Epithelial cell of proximal tubule (primary cell): ENCODE results near the gene PLCZ1. TPM values are rescaled to one million over a fixed set of nuclear protein-coding genes. Genes with fewer than 3 reads are reported as not detected.

Experiments used
- DNase-seq: peaks from one replicate; pipeline ENCODE4 v3.0.0-alpha.2; 2011; ENCODE audit warnings: low read depth
- H3K4me3 ChIP-seq: 2 replicates; pipeline ENCODE4 v1.5.1; 2011; ENCODE audit warnings: low read depth, mild to moderate bottlenecking, low read length
- CTCF ChIP-seq: conservative IDR thresholded peaks from 2 replicates; pipeline ENCODE4 v1.5.1; 2012; ENCODE audit warnings: low read depth, mild to moderate bottlenecking, low read length
- total RNA-seq: library from RNA; depleted of rRNA; stranded (reverse); fragments of >200 nt; gene quantifications from 2 replicates; pipeline ENCODE4 v1.2.3, GENCODE V29; 2015

The PLCZ1 gene
- total RNA-seq, 1 donor from 2014 or later, result not detected

GRCh38 chr12:18634382-18634781, 103.4 kb downstream of the PLCZ1 start:
- no peak overlapping the region for H3K4me3 ChIP-seq
- TF ChIP-seq CTCF, result no peak
- no peak for DNase-seq

Other genes with a start within 250 kb of the PLCZ1 start
- gene CAPZA3, start 107 bp upstream of the PLCZ1 start, total RNA-seq, result not detected in 2 replicates